H9 (cell line): ENCODE measurements around the gene COL23A1. TPM values are rescaled to one million over a fixed set of nuclear protein-coding genes. Genes with fewer than 3 reads are reported as not detected.

Source experiments
- DNase-seq: peaks from one replicate; pipeline ENCODE4 v3.0.0-alpha.2; 2017
- H2AFZ ChIP-seq: one replicate; pipeline ENCODE4 v1.6.1; 2013; ENCODE audit warnings: mild to moderate bottlenecking, low read length, control low read depth, moderate library complexity
- H2AK5ac ChIP-seq: 2 replicates; pipeline ENCODE4 v1.6.1; 2013; ENCODE audit warnings: low read length, control low read depth, mixed read lengths; ENCODE audit not compliant: insufficient read length
- H2BK120ac ChIP-seq: one replicate; pipeline ENCODE4 v1.6.1; 2013; ENCODE audit warnings: low read depth, mild to moderate bottlenecking, low read length, control low read depth, inconsistent platforms; ENCODE audit not compliant: poor library complexity, severe bottlenecking
- H2BK12ac ChIP-seq: 2 replicates; pipeline ENCODE4 v1.6.1; 2013; ENCODE audit warnings: low read length, control low read depth, mixed read lengths, low read depth; ENCODE audit not compliant: insufficient read length
- H2BK15ac ChIP-seq: 2 replicates; pipeline ENCODE4 v1.6.1; 2013; ENCODE audit warnings: low read depth, low read length, control low read depth
- H2BK20ac ChIP-seq: one replicate; pipeline ENCODE4 v1.6.1; 2013; ENCODE audit warnings: low read depth, mild to moderate bottlenecking, low read length, control low read depth, inconsistent platforms; ENCODE audit not compliant: poor library complexity, severe bottlenecking
- H2BK5ac ChIP-seq: 2 replicates; pipeline ENCODE4 v1.6.1; 2013; ENCODE audit warnings: low read length, control low read depth, mixed read lengths; ENCODE audit not compliant: insufficient read length
- H3K14ac ChIP-seq: 2 replicates; pipeline ENCODE4 v1.6.1; 2013; ENCODE audit warnings: low read length, control low read depth; ENCODE audit not compliant: insufficient read depth
- H3K18ac ChIP-seq: 2 replicates; pipeline ENCODE4 v1.6.1; 2013; ENCODE audit warnings: low read depth, mild to moderate bottlenecking, mixed read lengths, low read length, control low read depth; ENCODE audit not compliant: insufficient read length
- H3K23ac ChIP-seq: 2 replicates; pipeline ENCODE4 v1.6.1; 2013; ENCODE audit warnings: low read length, control low read depth, mixed read lengths, low read depth; ENCODE audit not compliant: insufficient read length
- H3K23me2 ChIP-seq: 2 replicates; pipeline ENCODE4 v1.6.1; 2013; ENCODE audit warnings: low read depth, mild to moderate bottlenecking, mixed read lengths, low read length, control low read depth; ENCODE audit not compliant: insufficient read length, poor library complexity, severe bottlenecking
- H3K27ac ChIP-seq: 2 replicates; pipeline ENCODE4 v1.5.1; 2013; ENCODE audit warnings: low read length, control low read depth, mixed read lengths, low read depth; ENCODE audit not compliant: insufficient read length
- H3K27me3 ChIP-seq: 2 replicates; pipeline ENCODE4 v1.6.1; 2013; ENCODE audit warnings: low read length, control low read depth, inconsistent platforms; ENCODE audit not compliant: insufficient read depth
- H3K4ac ChIP-seq: 2 replicates; pipeline ENCODE4 v1.6.1; 2013; ENCODE audit warnings: low read depth, mild to moderate bottlenecking, control low read depth, inconsistent platforms, low read length, moderate library complexity
- H3K4me1 ChIP-seq: 2 replicates; pipeline ENCODE4 v1.6.1; 2013; ENCODE audit warnings: low read length, control low read depth, inconsistent platforms; ENCODE audit not compliant: insufficient read depth
- H3K4me2 ChIP-seq: 2 replicates; pipeline ENCODE4 v1.6.1; 2013; ENCODE audit warnings: low read length, control low read depth, mixed read lengths; ENCODE audit not compliant: insufficient read length, insufficient read depth
- H3K56ac ChIP-seq: 2 replicates; pipeline ENCODE4 v1.6.1; 2013; ENCODE audit warnings: low read depth, mild to moderate bottlenecking, mixed read lengths, low read length, control low read depth; ENCODE audit not compliant: insufficient read length
- H3K79me1 ChIP-seq: 2 replicates; pipeline ENCODE4 v1.6.1; 2013; ENCODE audit warnings: low read depth, mild to moderate bottlenecking, moderate library complexity, low read length, control low read depth, inconsistent platforms; ENCODE audit not compliant: insufficient read depth, poor library complexity, severe bottlenecking
- H3K79me2 ChIP-seq: 2 replicates; pipeline ENCODE4 v1.6.1; 2013; ENCODE audit warnings: low read length, control low read depth, inconsistent platforms; ENCODE audit not compliant: insufficient read depth
- H3K9ac ChIP-seq: 2 replicates; pipeline ENCODE4 v1.6.1; 2013; ENCODE audit warnings: low read length, control low read depth, mixed read lengths; ENCODE audit not compliant: insufficient read length; ENCODE audit errors: extremely low read depth
- H3K9me3 ChIP-seq: one replicate; pipeline ENCODE4 v1.6.1; 2013; ENCODE audit warnings: low read depth, low read length, inconsistent platforms; ENCODE audit not compliant: control insufficient read depth
- H3T11ph ChIP-seq: one replicate; pipeline ENCODE4 v1.6.1; 2013; ENCODE audit warnings: mild to moderate bottlenecking, low read length, control low read depth, inconsistent platforms
- H4K20me1 ChIP-seq: one replicate; pipeline ENCODE4 v1.6.1; 2013; ENCODE audit not compliant: control insufficient read depth, insufficient read length, insufficient read depth
- H4K5ac ChIP-seq: 2 replicates; pipeline ENCODE4 v1.6.1; 2013; ENCODE audit warnings: low read depth, mild to moderate bottlenecking, mixed read lengths, low read length, control low read depth; ENCODE audit not compliant: insufficient read length
- H4K8ac ChIP-seq: replicated peaks from 2 replicates; pipeline ENCODE4 v1.6.1; 2013; ENCODE audit warnings: low read length, control low read depth, mixed read lengths, low read depth; ENCODE audit not compliant: insufficient read length
- H4K91ac ChIP-seq: 2 replicates; pipeline ENCODE4 v1.6.1; 2013; ENCODE audit warnings: low read depth, mild to moderate bottlenecking, moderate library complexity, mixed read lengths, low read length, control low read depth; ENCODE audit not compliant: insufficient read length
- H3K27ac Mint-ChIP-seq, 3 experiments: 2 replicates in 2 of 3; 3 replicates in 1 of 3; pipeline ENCODE4 v1.8.0; 2020 to 2021; ENCODE audit warnings: mixed read lengths in 3 of 3, mild to moderate bottlenecking in 1 of 3, moderate library complexity in 1 of 3
- H3K27me3 Mint-ChIP-seq: 2 replicates; pipeline ENCODE4 v1.8.0; 2021; ENCODE audit warnings: low read depth, mild to moderate bottlenecking, moderate library complexity, mixed read lengths
- H3K36me3 Mint-ChIP-seq, 3 experiments: 2 replicates in 2 of 3; 3 replicates in 1 of 3; pipeline ENCODE4 v1.8.0; 2020 to 2021; ENCODE audit warnings: low read depth in 3 of 3, mixed read lengths in 3 of 3; ENCODE audit not compliant: insufficient read depth in 1 of 3
- H3K4me1 Mint-ChIP-seq, 2 experiments: 2 replicates each; pipeline ENCODE4 v1.8.0; 2020; ENCODE audit warnings: mixed read lengths in 2 of 2
- H3K4me3 Mint-ChIP-seq, 2 experiments: 2 replicates in 1 of 2; 3 replicates in 1 of 2; pipeline ENCODE4 v1.8.0; 2020 to 2021; ENCODE audit warnings: mild to moderate bottlenecking in 2 of 2, mixed read lengths in 2 of 2, moderate library complexity in 1 of 2
- H3K9me3 Mint-ChIP-seq, 2 experiments: 2 replicates in 1 of 2; 3 replicates in 1 of 2; pipeline ENCODE4 v1.8.0; 2020; ENCODE audit warnings: mild to moderate bottlenecking in 2 of 2, mixed read lengths in 2 of 2, moderate library complexity in 1 of 2
- CTCF ChIP-seq: fragments of 200-600 bp; sonication (generic); conservative IDR thresholded peaks from 3 replicates; pipeline ENCODE4 v1.8.0; 2021; ENCODE audit warnings: antibody characterized with exemption, mild to moderate bottlenecking
- WGBS: extraction: QIAGEN DNeasy Blood & Tissue Kit; methylation state at CpG from one replicate; pipeline ENCODE4 v1.1.7; 2013; ENCODE audit warnings: missing lambda C conversion rate, low lambda C conversion rate, mixed read lengths; ENCODE audit not compliant: insufficient read length; ENCODE audit errors: extremely low coverage; 5-methylcytosine and 5-hydroxymethylcytosine counted together
- total RNA-seq: library from RNA; stranded (reverse); gene quantifications from 2 replicates; pipeline ENCODE4 v1.2.1, GENCODE V29; 2021

COL23A1 gene
- total RNA-seq, 1 experiment from 2014 or later, result 2.6 TPM

- Histone ChIP-seq H2BK15ac (no peak overlapping the region), H2AK5ac (no peak overlapping the region), H3K4me1 (no peaks in the 10 kb centered on the region), H3K56ac (no peak overlapping the region), H2BK12ac (no peak overlapping the region), H2BK20ac (no peak overlapping the region), H4K5ac (no peak overlapping the region), H3K79me2 (no peaks in the 10 kb centered on the region), H2BK5ac (no peak overlapping the region), H3K9me3 (no peaks in the 10 kb centered on the region), H3K18ac (no peak overlapping the region), H2AFZ (no peak overlapping the region), H3K23ac (no peak overlapping the region), H3K9ac (no peak overlapping the region), H4K8ac (no peak overlapping the region), H4K20me1 (no peaks in the 10 kb centered on the region), H3K27ac (no peak overlapping the region), H3K79me1 (no peaks in the 10 kb centered on the region), H3T11ph (no peak overlapping the region), H3K27me3 (no peaks in the 10 kb centered on the region), H3K23me2 (no peaks in the 10 kb centered on the region), H3K4me2 (no peak overlapping the region), H4K91ac (no peak overlapping the region), H3K14ac (no peak overlapping the region), H2BK120ac (no peak overlapping the region), H3K4ac (no peak overlapping the region)
- Mint-ChIP-seq H3K4me1 (peaks cover 0 to 10% of the 10 kb centered on the region in 2 experiments; a peak in 1 of 4 replicates), H3K27me3 (peaks cover 3% of the 10 kb centered on the region; the same call in 1 of the 2 replicates), H3K27ac (peak overlapping the region in 1 of 3 experiments; percentile 36; a peak in 2 of 7 replicates), H3K4me3 (no peak overlapping the region; a peak in 1 of 5 replicates), H3K36me3 (peaks cover 0 to 2% (median 0%) of the 10 kb centered on the region in 3 experiments; a peak in 2 of 7 replicates), H3K9me3 (peaks cover 5 to 6% of the 10 kb centered on the region in 2 experiments; a peak in 4 of 5 replicates)
- TF ChIP-seq CTCF, result no peak
- no peak for DNase-seq
- WGBS, result no CpG with 5 or more reads among the region's 20 CpGs
Measured at GRCh38 chr5:178287091-178287790, 303.0 kb downstream of the COL23A1 start.
